OCI-LY3 (cell line): ENCODE data around the gene SMIM21.

ENCODE experiments used
- H2AFZ ChIP-seq: fragments of 200-600, 300-600 bp; shearing (Covaris generic); 2 replicates; pipeline ENCODE4 v1.6.0; 2014; ENCODE audit warnings: antibody characterized with exemption, low read depth, low read length
- H3K27ac ChIP-seq: fragments of 200-600, 300-600 bp; sonication (generic); 2 replicates; pipeline ENCODE4 v1.5.1; 2014; ENCODE audit warnings: mild to moderate bottlenecking, low read length, moderate library complexity, mixed read lengths
- H3K27me3 ChIP-seq: fragments of 200-600, 300-600 bp; sonication (generic); 2 replicates; pipeline ENCODE4 v1.6.1; 2014; ENCODE audit warnings: low read depth, low read length, mixed read lengths
- H3K36me3 ChIP-seq: fragments of 200-600, 300-600 bp; sonication (generic); replicated peaks from 2 replicates; pipeline ENCODE3; 2014; ENCODE audit warnings: low read depth, low read length, mixed read lengths
- H3K4me1 ChIP-seq: fragments of 300-600, 200-600 bp; sonication (generic); 2 replicates; pipeline ENCODE4 v1.6.1; 2014; ENCODE audit warnings: low read length, mixed read lengths
- H3K4me2 ChIP-seq: fragments of 200-600, 300-600 bp; sonication (generic); 2 replicates; pipeline ENCODE4 v1.6.1; 2014; ENCODE audit warnings: low read length, mixed read lengths
- H3K4me3 ChIP-seq: fragments of 300-600, 200-600 bp; sonication (generic); 2 replicates; pipeline ENCODE4 v1.5.1; 2014; ENCODE audit warnings: antibody characterized with exemption, mild to moderate bottlenecking, low read length, moderate library complexity
- H3K79me2 ChIP-seq: fragments of 300-600, 200-600 bp; shearing (Covaris generic); 2 replicates; pipeline ENCODE4 v1.6.1; 2014; ENCODE audit warnings: mild to moderate bottlenecking, low read length, mixed read lengths
- H3K9ac ChIP-seq: fragments of 300-600, 200-600 bp; shearing (Covaris generic); 2 replicates; pipeline ENCODE4 v1.6.0; 2014; ENCODE audit warnings: mild to moderate bottlenecking, low read length, moderate library complexity
- H3K9me3 ChIP-seq: fragments of 200-600, 300-600 bp; shearing (Covaris generic); 2 replicates; pipeline ENCODE4 v1.6.1; 2014; ENCODE audit warnings: low read length, mixed read lengths; ENCODE audit not compliant: insufficient read depth
- H4K20me1 ChIP-seq: fragments of 200-600, 300-600 bp; sonication (generic); 2 replicates; pipeline ENCODE4 v1.6.1; 2016; ENCODE audit warnings: low read length, mixed read lengths; ENCODE audit not compliant: insufficient read depth
- EZH2phosphoT487 ChIP-seq: fragments of 200-600 bp; shearing (Covaris generic); IDR thresholded peaks from 2 replicates; pipeline ENCODE4 v1.6.1; 2018; ENCODE audit warnings: antibody characterized with exemption, mixed run types, low read depth
- TF ChIP-seq, protein P1 (sequence below): fragments of 200-600, 300-600 bp; sonication (generic); IDR thresholded peaks from 2 replicates; pipeline ENCODE4 v1.5.1; 2014; ENCODE audit warnings: antibody characterized with exemption, low read length, low read depth

The SMIM21 gene

GRCh38 chr18:75365254-75365629, 62.3 kb downstream of the SMIM21 start:
- no peak overlapping the region; the same call in 1 of the 2 replicates for H3K4me3 ChIP-seq
- no peaks in the 10 kb centered on the region for H3K9me3 ChIP-seq
- TF ChIP-seq, protein P1, sequence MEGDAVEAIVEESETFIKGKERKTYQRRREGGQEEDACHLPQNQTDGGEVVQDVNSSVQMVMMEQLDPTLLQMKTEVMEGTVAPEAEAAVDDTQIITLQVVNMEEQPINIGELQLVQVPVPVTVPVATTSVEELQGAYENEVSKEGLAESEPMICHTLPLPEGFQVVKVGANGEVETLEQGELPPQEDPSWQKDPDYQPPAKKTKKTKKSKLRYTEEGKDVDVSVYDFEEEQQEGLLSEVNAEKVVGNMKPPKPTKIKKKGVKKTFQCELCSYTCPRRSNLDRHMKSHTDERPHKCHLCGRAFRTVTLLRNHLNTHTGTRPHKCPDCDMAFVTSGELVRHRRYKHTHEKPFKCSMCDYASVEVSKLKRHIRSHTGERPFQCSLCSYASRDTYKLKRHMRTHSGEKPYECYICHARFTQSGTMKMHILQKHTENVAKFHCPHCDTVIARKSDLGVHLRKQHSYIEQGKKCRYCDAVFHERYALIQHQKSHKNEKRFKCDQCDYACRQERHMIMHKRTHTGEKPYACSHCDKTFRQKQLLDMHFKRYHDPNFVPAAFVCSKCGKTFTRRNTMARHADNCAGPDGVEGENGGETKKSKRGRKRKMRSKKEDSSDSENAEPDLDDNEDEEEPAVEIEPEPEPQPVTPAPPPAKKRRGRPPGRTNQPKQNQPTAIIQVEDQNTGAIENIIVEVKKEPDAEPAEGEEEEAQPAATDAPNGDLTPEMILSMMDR: no peak
- no peak for TF ChIP-seq EZH2phosphoT487

GRCh38 chr18:75364512-75365253, 62.8 kb downstream of the SMIM21 start:
- H2AFZ ChIP-seq: peak overlapping the region; percentile 79
- TF ChIP-seq EZH2phosphoT487: no peak
- TF ChIP-seq, protein P1: no peak
- peak overlapping the region; percentile 59 for H3K27ac ChIP-seq
- H3K79me2 ChIP-seq: no peaks in the 10 kb centered on the region
- peak overlapping the region; percentile 20; the same call in 1 of the 2 replicates for H3K9ac ChIP-seq
- peak overlapping the region; percentile 24 for H3K4me3 ChIP-seq
- peak overlapping the region; percentile 60 for H3K4me2 ChIP-seq
- H3K9me3 ChIP-seq: no peaks in the 10 kb centered on the region
- H3K27me3 ChIP-seq: no peaks in the 10 kb centered on the region
- H4K20me1 ChIP-seq: no peaks in the 10 kb centered on the region
- H3K4me1 ChIP-seq: peaks cover 30% of the 10 kb centered on the region
- no peaks in the 10 kb centered on the region for H3K36me3 ChIP-seq

More at GRCh38 chr18:75365254-75365629, 62.3 kb downstream of the SMIM21 start:
- H2AFZ ChIP-seq: peak overlapping the region; percentile 79
- H3K4me1 ChIP-seq: peaks cover 30% of the 10 kb centered on the region
- H3K4me2 ChIP-seq: peak overlapping the region; percentile 60
- peak overlapping the region; percentile 59 for H3K27ac ChIP-seq
- no peaks in the 10 kb centered on the region for H3K79me2 ChIP-seq
- no peaks in the 10 kb centered on the region for H3K36me3 ChIP-seq
- no peaks in the 10 kb centered on the region for H4K20me1 ChIP-seq
- H3K9ac ChIP-seq: peak overlapping the region; percentile 11; the same call in 1 of the 2 replicates
- H3K27me3 ChIP-seq: no peaks in the 10 kb centered on the region

GRCh38 chr18:75363446-75364225, 63.9 kb downstream of the SMIM21 start:
- no peaks in the 10 kb centered on the region for H4K20me1 ChIP-seq
- peak overlapping the region; percentile 20; the same call in 1 of the 2 replicates for H3K9ac ChIP-seq
- peak overlapping the region; percentile 60 for H3K4me2 ChIP-seq
- no peaks in the 10 kb centered on the region for H3K79me2 ChIP-seq
- H2AFZ ChIP-seq: peak overlapping the region; percentile 79
- H3K4me1 ChIP-seq: peaks cover 30% of the 10 kb centered on the region
- no peaks in the 10 kb centered on the region for H3K36me3 ChIP-seq
- H3K27me3 ChIP-seq: no peaks in the 10 kb centered on the region
- no peak overlapping the region for H3K4me3 ChIP-seq
- peak overlapping the region; percentile 59 for H3K27ac ChIP-seq
- no peak for TF ChIP-seq EZH2phosphoT487
- TF ChIP-seq, protein P1: no peak
- peaks cover 4% of the 10 kb centered on the region; the same call in 1 of the 2 replicates for H3K9me3 ChIP-seq

- no peaks in the 10 kb centered on the region for H3K79me2 ChIP-seq
- TF ChIP-seq EZH2phosphoT487: no peak
- TF ChIP-seq, protein P1: no peak
Measured at GRCh38 chr18:75362435-75362834, 65.1 kb downstream of the SMIM21 start.

More at GRCh38 chr18:75362435-75362834, 65.1 kb downstream of the SMIM21 start:
- Histone ChIP-seq H3K4me2 (no peak overlapping the region), H3K4me1 (peaks cover 30% of the 10 kb centered on the region), H3K9me3 (peaks cover 12% of the 10 kb centered on the region), H4K20me1 (no peaks in the 10 kb centered on the region), H3K27me3 (no peaks in the 10 kb centered on the region), H3K4me3 (no peak overlapping the region), H2AFZ (no peak overlapping the region), H3K36me3 (peaks cover 1% of the 10 kb centered on the region), H3K27ac (no peak overlapping the region), H3K9ac (no peak overlapping the region)
